Measurements from ENCODE around the gene CDKAL1. TPM values are rescaled to one million over a fixed set of nuclear protein-coding genes. Genes with fewer than 3 reads are reported as not detected.

The CDKAL1 gene
- total RNA-seq, 1 experiment from 2014 or later = 20.6 TPM

- no peaks in the 10 kb centered on the region for H3K9me3 Mint-ChIP-seq
- no peak for ATAC-seq
- H3K27ac Mint-ChIP-seq = no peak overlapping the region
- peaks cover 22% of the 10 kb centered on the region for H3K4me1 Mint-ChIP-seq
- DNase-seq (ENCODE audit: low spot score) = no peak
- POLR2A ChIA-PET = no interaction called here
- no peaks in the 10 kb centered on the region for H3K36me3 Mint-ChIP-seq
- no peak overlapping the region for H3K4me3 Mint-ChIP-seq
- TF ChIP-seq SP1 (CRISPR knock-in tag; conservative IDR thresholded peaks at IDR 0.05) (no peak), ZNF512 (CRISPR knock-in tag; IDR thresholded peaks at IDR 0.05; ENCODE audit: borderline replicate concordance) (no peak), NFE2L1 (CRISPR knock-in tag; IDR thresholded peaks at IDR 0.05) (no peak), AFF4 (CRISPR knock-in tag; IDR thresholded peaks at IDR 0.05; ENCODE audit: borderline replicate concordance) (no peak), OVOL2 (CRISPR knock-in tag; IDR thresholded peaks at IDR 0.05; ENCODE audit: borderline replicate concordance) (no peak), ZSCAN18 (CRISPR knock-in tag; IDR thresholded peaks at IDR 0.05) (no peak), MYBL2 (CRISPR knock-in tag; IDR thresholded peaks at IDR 0.05) (no peak), NR1H2 (CRISPR knock-in tag; IDR thresholded peaks at IDR 0.05) (no peak), ZNF232 (CRISPR knock-in tag; IDR thresholded peaks at IDR 0.05) (no peak), NFYB (CRISPR knock-in tag; conservative IDR thresholded peaks at IDR 0.05; ENCODE audit: low read depth) (no peak), ZNF263 (CRISPR knock-in tag; IDR thresholded peaks at IDR 0.05; ENCODE audit: low read depth) (no peak), NR2C2 (CRISPR knock-in tag; IDR thresholded peaks at IDR 0.05) (no peak), HMGA2 (CRISPR knock-in tag; IDR thresholded peaks at IDR 0.05) (no peak), IRF2 (CRISPR knock-in tag; IDR thresholded peaks at IDR 0.05; ENCODE audit: borderline replicate concordance, low read depth) (no peak), AR (CRISPR knock-in tag; IDR thresholded peaks at IDR 0.05) (no peak), FOXK1 (CRISPR knock-in tag; IDR thresholded peaks at IDR 0.05) (no peak), RORB (CRISPR knock-in tag; IDR thresholded peaks at IDR 0.05) (no peak)
- TF ChIP-seq, protein P1, sequence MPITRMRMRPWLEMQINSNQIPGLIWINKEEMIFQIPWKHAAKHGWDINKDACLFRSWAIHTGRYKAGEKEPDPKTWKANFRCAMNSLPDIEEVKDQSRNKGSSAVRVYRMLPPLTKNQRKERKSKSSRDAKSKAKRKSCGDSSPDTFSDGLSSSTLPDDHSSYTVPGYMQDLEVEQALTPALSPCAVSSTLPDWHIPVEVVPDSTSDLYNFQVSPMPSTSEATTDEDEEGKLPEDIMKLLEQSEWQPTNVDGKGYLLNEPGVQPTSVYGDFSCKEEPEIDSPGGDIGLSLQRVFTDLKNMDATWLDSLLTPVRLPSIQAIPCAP (CRISPR knock-in tag; IDR thresholded peaks at IDR 0.05) = no peak
- no peaks in the 10 kb centered on the region for H3K27me3 Mint-ChIP-seq (ENCODE audit: low read depth)
- CTCF ChIA-PET = no interaction called here
Measured at GRCh38 chr6:21149470-21149869, 615.2 kb downstream of the CDKAL1 start.
